Measurements from ENCODE around the gene HID1. TPM values are rescaled to one million over a fixed set of nuclear protein-coding genes. Genes with fewer than 3 reads are reported as not detected.
A peak's percentile ranks its signal among the peaks of the same experiment; 100 is the strongest.

The HID1 gene
- total RNA-seq, 1 donor from 2014 or later, result 5.5 TPM

DNA sequence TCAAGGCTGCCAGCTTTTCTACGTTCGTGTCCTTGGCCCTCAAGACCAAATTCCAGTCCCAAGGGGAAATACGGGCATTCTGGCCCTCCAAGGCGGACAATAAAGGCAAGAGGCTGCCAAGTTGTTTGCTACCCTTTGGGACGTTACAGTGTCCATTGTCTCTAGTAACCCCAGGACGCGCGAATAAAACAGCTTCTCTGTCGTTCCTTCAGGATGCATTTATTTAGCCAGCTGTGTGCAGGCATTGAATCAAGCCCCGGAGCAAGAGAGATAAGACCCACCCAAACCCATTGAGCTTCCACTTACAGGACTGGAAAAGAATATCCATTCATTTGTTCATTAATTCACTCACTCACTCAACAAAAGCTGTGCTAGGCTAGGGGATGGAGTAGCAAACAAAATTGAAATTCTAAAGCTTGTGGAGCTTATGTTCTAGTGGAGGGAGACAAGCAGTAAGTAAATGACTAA lies 40.6 kb upstream of the HID1 start:
- H3K27me3 ChIP-seq (ENCODE audit: control insufficient read depth, insufficient read depth, low read length), result no peaks in the 10 kb centered on the region
- DNase-seq (ENCODE audit: low read depth) (no peak), FAIRE-seq (no peak)
- TF ChIP-seq CTCF (IDR thresholded peaks at IDR 0.05; ENCODE audit: insufficient read depth, low read length, severe bottlenecking), result no peak
- peak overlapping the region; percentile 98 for H3K4me3 ChIP-seq (ENCODE audit: low read depth, low read length)
- H3K36me3 ChIP-seq (ENCODE audit: control insufficient read depth, insufficient read depth, low read length), result peaks cover 2% of the 10 kb centered on the region

- peak; percentile 69 for TF ChIP-seq CTCF (IDR thresholded peaks at IDR 0.05; ENCODE audit: insufficient read depth, low read length, severe bottlenecking)
- DNase-seq (ENCODE audit: low read depth) (peak; percentile 54), FAIRE-seq (no peak)
- peaks cover 2% of the 10 kb centered on the region for H3K36me3 ChIP-seq (ENCODE audit: control insufficient read depth, insufficient read depth, low read length)
- no peaks in the 10 kb centered on the region for H3K27me3 ChIP-seq (ENCODE audit: control insufficient read depth, insufficient read depth, low read length)
- peak within 1 kb of the TSS; percentile 98 for H3K4me3 ChIP-seq (ENCODE audit: low read depth, low read length)
These were observed 40.0 kb upstream of the HID1 start, which contains the start of gene MRPL58 for GRCh38 chr17:75012346-75013091. TSS of gene MRPL58 (plus strand) at chr17:75012670. CDS start at chr17:75012687, 17 bp downstream.

DNA sequence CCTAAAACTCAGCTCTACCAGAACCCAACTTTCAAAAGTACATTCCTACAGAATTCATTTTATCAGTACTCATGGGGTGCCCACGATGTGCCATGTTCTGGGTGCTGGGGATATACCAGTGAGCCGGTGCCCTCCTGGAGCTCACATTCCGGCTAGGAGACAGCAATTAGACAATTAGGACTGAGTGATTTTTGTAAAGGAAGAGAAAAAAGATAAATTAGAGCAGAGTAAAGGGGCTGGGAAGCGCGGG lies 39.5 kb upstream of the HID1 start:
- H3K4me3 ChIP-seq (ENCODE audit: low read depth, low read length), result peak overlapping the region; percentile 98
- H3K27me3 ChIP-seq (ENCODE audit: control insufficient read depth, insufficient read depth, low read length), result no peaks in the 10 kb centered on the region
- no peak for TF ChIP-seq CTCF (IDR thresholded peaks at IDR 0.05; ENCODE audit: insufficient read depth, low read length, severe bottlenecking)
- DNase-seq (ENCODE audit: low read depth), result no peak
- FAIRE-seq, result no peak
- H3K36me3 ChIP-seq (ENCODE audit: control insufficient read depth, insufficient read depth, low read length), result peaks cover 2% of the 10 kb centered on the region

- no peak for FAIRE-seq
- DNase-seq (ENCODE audit: low read depth), result no peak
These were observed 39.0 kb upstream of the HID1 start for GRCh38 chr17:75011401-75012095.

DNA sequence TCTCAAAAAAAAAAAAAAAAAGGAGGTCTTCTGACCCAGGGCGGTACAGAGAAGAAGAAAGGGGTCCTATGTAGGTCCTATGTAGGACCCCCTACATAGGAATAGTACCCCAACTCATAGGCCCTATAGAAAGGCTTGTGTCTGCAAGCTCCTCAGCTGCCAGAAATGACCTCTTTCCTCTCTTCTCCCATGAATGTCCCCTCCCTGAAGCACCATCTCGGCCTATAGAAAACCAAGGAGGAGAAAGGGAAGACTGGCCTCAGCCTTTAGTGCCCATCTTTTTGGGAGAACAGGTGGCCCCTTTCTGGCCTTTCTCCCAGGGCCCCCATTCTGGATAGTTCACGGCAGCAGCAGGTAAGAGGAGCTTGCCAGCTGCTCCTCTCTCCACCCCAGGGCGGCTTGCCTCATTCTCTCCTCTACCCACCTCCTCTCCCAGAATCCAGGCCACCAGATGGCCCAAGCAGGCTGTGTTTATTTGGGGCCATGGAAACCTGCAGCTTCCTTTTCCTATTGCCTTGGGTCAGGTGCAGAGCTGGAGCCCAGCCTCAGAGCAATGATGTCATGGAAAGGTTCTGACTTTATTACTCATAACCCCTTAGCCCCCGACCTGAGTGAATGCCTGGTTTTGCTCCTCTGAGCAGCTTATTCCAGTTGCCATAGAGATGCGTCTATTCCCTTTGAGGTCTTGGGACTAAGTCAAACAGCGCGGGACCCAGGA lies 38.3 kb upstream of the HID1 start:
- no peaks in the 10 kb centered on the region for H3K36me3 ChIP-seq (ENCODE audit: control insufficient read depth, insufficient read depth, low read length)
- no peak for TF ChIP-seq CTCF (IDR thresholded peaks at IDR 0.05; ENCODE audit: insufficient read depth, low read length, severe bottlenecking)
- DNase-seq (ENCODE audit: low read depth) (peak; percentile 54), FAIRE-seq (no peak)
- no peak overlapping the region for H3K4me3 ChIP-seq (ENCODE audit: low read depth, low read length)
- H3K27me3 ChIP-seq (ENCODE audit: control insufficient read depth, insufficient read depth, low read length), result no peaks in the 10 kb centered on the region

More at GRCh38 chr17:75011401-75012095, 39.0 kb upstream of the HID1 start:
- H3K4me3 ChIP-seq (ENCODE audit: low read depth, low read length), result peak overlapping the region; percentile 98
- no peaks in the 10 kb centered on the region for H3K27me3 ChIP-seq (ENCODE audit: control insufficient read depth, insufficient read depth, low read length)
- peaks cover 1% of the 10 kb centered on the region for H3K36me3 ChIP-seq (ENCODE audit: control insufficient read depth, insufficient read depth, low read length)
- no peak for TF ChIP-seq CTCF (IDR thresholded peaks at IDR 0.05; ENCODE audit: insufficient read depth, low read length, severe bottlenecking)
